Vagina (tissue), 2 donors: Measurements from ENCODE around the gene ART1. TPM values are rescaled to one million over a fixed set of nuclear protein-coding genes. Genes with fewer than 3 reads are reported as not detected.
"Not testable (repeated sequence)": the region's sequence is repeated elsewhere in the genome, so short reads cannot be mapped to it uniquely, and the experiment has no call there.

Experiments used
- DNase-seq, 2 donors: peaks; one replicate each; pipeline ENCODE4 v3.0.0-alpha.2; 2017; ENCODE audit errors: extremely low spot score in 2 of 2
- H3K27ac ChIP-seq: fragments of 200-600 bp; sonication (generic); one replicate; pipeline ENCODE4 v1.5.1; 2019
- H3K27me3 ChIP-seq: fragments of 200-600 bp; sonication (generic); one replicate; pipeline ENCODE4 v1.5.1; 2019
- H3K36me3 ChIP-seq, 2 donors: fragments of 200-600 bp; sonication (generic); one replicate each; pipeline ENCODE4 v1.5.1; 2017 to 2019
- H3K4me1 ChIP-seq: fragments of 200-600 bp; sonication (generic); one replicate; pipeline ENCODE4 v1.5.1; 2019
- H3K4me3 ChIP-seq, 2 donors: fragments of 200-600 bp; sonication (generic); 1 replicate in 1 of 2; 2 replicates in 1 of 2; pipeline ENCODE4 v1.5.1; 2016 to 2019
- H3K9me3 ChIP-seq: fragments of 200-600 bp; sonication (generic); one replicate; pipeline ENCODE4 v1.5.1; 2019
- CTCF ChIP-seq, 3 experiments: fragments of 450-650 bp in 2 of 3; fragments of 200-600 bp in 1 of 3; sonication (generic) in 1 of 3; IDR thresholded peaks; one replicate each; pipeline ENCODE4 v1.5.1; 2017 to 2019; ENCODE audit warnings: antibody characterized with exemption in 3 of 3, mild to moderate bottlenecking in 2 of 3, moderate library complexity in 2 of 3
- POLR2A ChIP-seq, 2 donors: fragments of 450-650 bp; IDR thresholded peaks; one replicate each; pipeline ENCODE4 v1.6.1; 2017; ENCODE audit warnings: antibody characterized with exemption in 2 of 2, mild to moderate bottlenecking in 2 of 2, moderate library complexity in 2 of 2
- POLR2AphosphoS5 ChIP-seq, 2 donors: sonication (generic); formaldehyde crosslinking; IDR thresholded peaks; one replicate each; pipeline ENCODE4 v1.9.0; 2017; ENCODE audit warnings: antibody characterized with exemption in 2 of 2, mild to moderate bottlenecking in 2 of 2, low read depth in 1 of 2; ENCODE audit not compliant: insufficient read depth in 1 of 2
- intact Hi-C: fragments of 100-400 bp; cut with DNase I; formaldehyde crosslinking; loops from one replicate; pipeline ENCODE4 v1.15.1; 2023
- total RNA-seq: library from RNA; depleted of rRNA; stranded (reverse); fragments of >200 nt; gene quantifications from one replicate; pipeline ENCODE4 v1.2.3, GENCODE V29; 2016

The ART1 gene
- total RNA-seq, 1 donor from 2014 or later, result not detected

GRCh38 chr11:3655547-3655946 is 10.6 kb downstream of the ART1 start:
- intact Hi-C loops, result no loop called here
- Histone ChIP-seq H3K4me3 (no peak overlapping the region), H3K36me3 (no peaks in the 10 kb centered on the region), H3K27me3 (no peaks in the 10 kb centered on the region), H3K9me3 (no peaks in the 10 kb centered on the region), H3K4me1 (no peaks in the 10 kb centered on the region), H3K27ac (no peak overlapping the region)
- DNase-seq, result no peak
- TF ChIP-seq POLR2A (IDR thresholded peaks at IDR 0.05) (no peak), POLR2AphosphoS5 (IDR thresholded peaks at IDR 0.05; ENCODE audit: insufficient read depth in 1 of 2, low read depth in 1 of 2) (no peak), CTCF (IDR thresholded peaks at IDR 0.05) (no peak)

- H3K27ac ChIP-seq, intact Hi-C loops, H3K27me3 ChIP-seq, H3K36me3 ChIP-seq, DNase-seq, H3K4me1 ChIP-seq, H3K4me3 ChIP-seq, H3K9me3 ChIP-seq: not testable (repeated sequence)
These were observed 12.4 kb downstream of the ART1 start for GRCh38 chr11:3657331-3657730.

GRCh38 chr11:3658252-3658651 is 13.3 kb downstream of the ART1 start:
- no peaks in the 10 kb centered on the region for H3K36me3 ChIP-seq
- no peaks in the 10 kb centered on the region for H3K27me3 ChIP-seq
- TF ChIP-seq POLR2AphosphoS5 (IDR thresholded peaks at IDR 0.05; ENCODE audit: insufficient read depth in 1 of 2, low read depth in 1 of 2) (no peak), POLR2A (IDR thresholded peaks at IDR 0.05) (no peak), CTCF (IDR thresholded peaks at IDR 0.05) (no peak)
- H3K27ac ChIP-seq, result no peak overlapping the region
- H3K4me1 ChIP-seq, result no peaks in the 10 kb centered on the region
- intact Hi-C loops, result no loop called here
- DNase-seq, result no peak
- no peaks in the 10 kb centered on the region for H3K9me3 ChIP-seq
- H3K4me3 ChIP-seq, result no peak overlapping the region

DNA sequence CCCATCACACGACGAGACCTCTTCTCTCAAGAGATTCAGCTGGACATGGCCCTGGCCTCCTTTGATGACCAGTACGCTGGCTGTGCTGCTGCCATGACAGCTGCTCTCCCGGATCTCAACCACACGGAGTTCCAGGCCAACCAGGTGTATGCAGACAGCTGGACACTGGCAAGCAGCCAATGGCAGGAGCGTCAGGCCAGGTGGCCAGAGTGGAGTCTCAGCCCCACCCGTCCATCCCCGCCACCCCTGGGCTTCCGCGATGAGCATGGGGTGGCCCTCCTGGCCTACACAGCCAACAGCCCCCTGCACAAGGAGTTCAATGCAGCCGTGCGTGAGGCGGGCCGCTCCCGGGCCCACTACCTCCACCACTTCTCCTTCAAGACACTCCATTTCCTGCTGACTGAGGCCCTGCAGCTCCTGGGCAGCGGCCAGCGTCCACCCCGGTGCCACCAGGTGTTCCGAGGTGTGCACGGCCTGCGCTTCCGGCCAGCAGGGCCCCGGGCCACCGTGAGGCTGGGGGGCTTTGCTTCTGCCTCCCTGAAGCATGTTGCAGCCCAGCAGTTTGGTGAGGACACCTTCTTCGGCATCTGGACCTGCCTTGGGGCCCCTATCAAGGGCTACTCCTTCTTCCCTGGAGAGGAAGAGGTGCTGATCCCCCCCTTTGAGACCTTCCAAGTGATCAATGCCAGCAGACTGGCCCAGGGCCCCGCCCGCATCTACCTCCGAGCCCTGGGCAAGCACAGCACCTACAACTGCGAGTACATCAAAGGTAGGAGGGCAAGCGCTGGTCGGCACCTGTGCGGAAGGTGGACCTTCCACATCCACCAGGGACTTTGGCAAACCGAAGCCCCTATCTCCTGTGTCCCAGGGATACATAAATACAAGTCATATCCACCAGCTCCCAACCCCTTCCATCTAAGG is 14.9 kb downstream of the ART1 start:
- Histone ChIP-seq H3K27ac (no peak overlapping the region), H3K27me3 (no peaks in the 10 kb centered on the region), H3K9me3 (no peaks in the 10 kb centered on the region), H3K36me3 (no peaks in the 10 kb centered on the region), H3K4me3 (no peak overlapping the region), H3K4me1 (no peaks in the 10 kb centered on the region)
- intact Hi-C loops, result no loop called here
- TF ChIP-seq POLR2A (IDR thresholded peaks at IDR 0.05), result no peak
- no peak for TF ChIP-seq POLR2AphosphoS5 (IDR thresholded peaks at IDR 0.05; ENCODE audit: insufficient read depth in 1 of 2, low read depth in 1 of 2)
- no peak for TF ChIP-seq CTCF (IDR thresholded peaks at IDR 0.05)
- DNase-seq, result no peak

DNA sequence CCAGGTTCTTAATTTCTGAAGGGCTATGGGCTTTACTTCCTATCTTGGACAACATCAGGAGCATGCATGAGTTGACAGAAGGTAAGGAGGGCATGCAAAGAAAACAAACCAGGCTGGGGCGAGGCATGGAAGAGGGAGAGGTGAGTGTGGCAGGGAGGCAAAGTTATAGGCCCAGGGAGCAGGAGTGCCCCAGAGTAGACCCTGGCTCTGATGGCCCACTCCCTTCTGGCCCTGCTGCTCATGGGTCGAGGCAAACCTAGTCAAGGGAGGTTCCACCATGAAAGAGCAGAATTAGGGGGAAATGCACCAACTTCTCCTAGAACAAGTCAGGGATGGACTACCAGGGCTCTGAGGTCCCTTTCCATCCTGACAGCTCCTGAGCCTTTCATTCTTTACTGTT is 16.0 kb downstream of the ART1 start:
- H3K36me3 ChIP-seq, result no peaks in the 10 kb centered on the region
- TF ChIP-seq POLR2AphosphoS5 (IDR thresholded peaks at IDR 0.05; ENCODE audit: insufficient read depth in 1 of 2, low read depth in 1 of 2) (no peak), CTCF (IDR thresholded peaks at IDR 0.05) (no peak), POLR2A (IDR thresholded peaks at IDR 0.05) (no peak)
- H3K27ac ChIP-seq, result no peak overlapping the region
- H3K4me3 ChIP-seq, result no peak overlapping the region
- no peaks in the 10 kb centered on the region for H3K4me1 ChIP-seq
- no peak for DNase-seq
- intact Hi-C loops, result no loop called here
- no peaks in the 10 kb centered on the region for H3K27me3 ChIP-seq
- no peaks in the 10 kb centered on the region for H3K9me3 ChIP-seq
